SHP77 treated with DMSO at 0.1 percent for 48 hours (cell line): ENCODE data around the gene F9.
"Not testable (repeated sequence)": the region's sequence is repeated elsewhere in the genome, so short reads cannot be mapped to it uniquely, and the experiment has no call there.

Experiments used
- DNase-seq: peaks from one replicate; lab custom pipeline; 2025; lab: John Stamatoyannopoulos, UW

The F9 gene

GRCh38 chrX:139530550-139530949 is at the start of gene F9:
Gene F9 (plus strand): TSS chrX:139530739. CDS start chrX:139530765, 26 bp downstream.
- no peak for DNase-seq

GRCh38 chrX:139483699-139484098 is 46.8 kb upstream of the F9 start:
- no peak for DNase-seq

- DNase-seq, result no peak
These were observed 45.9 kb upstream of the F9 start for GRCh38 chrX:139484591-139484990.

GRCh38 chrX:139495324-139495723 is 35.2 kb upstream of the F9 start:
- no peak for DNase-seq

- DNase-seq, result no peak
These were observed 24.2 kb upstream of the F9 start for GRCh38 chrX:139506333-139506732.

GRCh38 chrX:139508099-139508498 is 22.4 kb upstream of the F9 start:
- no peak for DNase-seq

- no peak for DNase-seq
These were observed 12.1 kb upstream of the F9 start for GRCh38 chrX:139518475-139518874.

- not testable (repeated sequence) for DNase-seq
These were observed 1.7 kb upstream of the F9 start for GRCh38 chrX:139528829-139529228.

GRCh38 chrX:139532834-139533233 is 2.3 kb downstream of the F9 start:
- no peak for DNase-seq

- no peak for DNase-seq
These were observed 2.9 kb downstream of the F9 start for GRCh38 chrX:139533444-139533843.

- DNase-seq, result no peak
These were observed 8.6 kb downstream of the F9 start for GRCh38 chrX:139538907-139539790.

GRCh38 chrX:139542652-139543051 is 12.1 kb downstream of the F9 start:
- no peak for DNase-seq

- DNase-seq, result no peak
These were observed 13.4 kb downstream of the F9 start for GRCh38 chrX:139543920-139544319.

- DNase-seq, result no peak
These were observed 14.1 kb downstream of the F9 start for GRCh38 chrX:139544591-139544990.

GRCh38 chrX:139554376-139554775 is 23.8 kb downstream of the F9 start:
- DNase-seq, result no peak

- no peak for DNase-seq
These were observed 24.6 kb downstream of the F9 start for GRCh38 chrX:139554991-139555675.

- DNase-seq, result no peak
These were observed 29.0 kb downstream of the F9 start for GRCh38 chrX:139559383-139560042.

- DNase-seq, result no peak
These were observed 29.7 kb downstream of the F9 start for GRCh38 chrX:139560221-139560620.

- DNase-seq, result no peak
These were observed 32.7 kb downstream of the F9 start for GRCh38 chrX:139563251-139563650.

- DNase-seq, result no peak
These were observed 36.4 kb downstream of the F9 start for GRCh38 chrX:139566981-139567380.

GRCh38 chrX:139581068-139581467 is 50.5 kb downstream of the F9 start:
- no peak for DNase-seq

GRCh38 chrX:139585613-139586012 is 55.1 kb downstream of the F9 start:
- no peak for DNase-seq

GRCh38 chrX:139596068-139596467 is 65.5 kb downstream of the F9 start:
- DNase-seq, result no peak
